Neural cell (in vitro differentiated cells): ENCODE results near the gene FBLN5.

Experiments used
- EP300 ChIP-seq: fragments of 450-650 bp; conservative IDR thresholded peaks from 2 replicates; pipeline ENCODE4 v1.6.1; 2014; ENCODE audit warnings: antibody characterized with exemption, mild to moderate bottlenecking, moderate library complexity; ENCODE audit not compliant: poor library complexity, severe bottlenecking
- POLR2AphosphoS5 ChIP-seq: IDR thresholded peaks from 2 replicates; pipeline ENCODE4 v1.6.1; 2012
- RAD21 ChIP-seq: fragments of 450-650 bp; conservative IDR thresholded peaks from 2 replicates; pipeline ENCODE4 v1.6.1; 2014; ENCODE audit warnings: antibody characterized with exemption, mild to moderate bottlenecking, moderate library complexity
- REST ChIP-seq: IDR thresholded peaks from 2 replicates; pipeline ENCODE4 v1.6.1; 2012; ENCODE audit warnings: borderline replicate concordance
- SMC3 ChIP-seq: fragments of 450-650 bp; conservative IDR thresholded peaks from 2 replicates; pipeline ENCODE4 v1.6.1; 2014; ENCODE audit warnings: antibody characterized with exemption, mild to moderate bottlenecking, moderate library complexity; ENCODE audit not compliant: poor library complexity
- TF ChIP-seq, protein P1 (sequence below): fragments of 450-650 bp; IDR thresholded peaks from 2 replicates; pipeline ENCODE4 v1.5.1; 2014; ENCODE audit warnings: antibody characterized with exemption, mild to moderate bottlenecking, moderate library complexity; ENCODE audit not compliant: poor library complexity, severe bottlenecking

DNA sequence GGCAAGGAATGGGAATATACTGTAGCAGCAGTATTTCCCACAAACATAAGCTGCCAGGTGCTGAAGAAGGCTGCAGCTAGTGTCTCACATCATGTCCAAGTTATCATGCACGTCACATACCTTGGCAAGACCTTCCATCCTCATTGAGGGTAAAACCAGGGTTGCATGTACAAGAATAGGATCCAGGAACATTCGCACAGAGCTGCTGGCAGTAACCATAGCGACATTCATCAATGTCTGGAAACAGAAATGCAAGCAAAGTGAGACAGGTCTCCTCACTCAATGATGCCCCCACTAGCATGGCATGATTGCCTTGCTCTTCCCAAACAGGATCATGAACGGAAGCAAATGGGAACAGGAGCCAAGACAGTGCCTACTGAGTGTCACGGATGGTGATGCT is 56.4 kb downstream of the FBLN5 start:
- TF ChIP-seq, protein P1, sequence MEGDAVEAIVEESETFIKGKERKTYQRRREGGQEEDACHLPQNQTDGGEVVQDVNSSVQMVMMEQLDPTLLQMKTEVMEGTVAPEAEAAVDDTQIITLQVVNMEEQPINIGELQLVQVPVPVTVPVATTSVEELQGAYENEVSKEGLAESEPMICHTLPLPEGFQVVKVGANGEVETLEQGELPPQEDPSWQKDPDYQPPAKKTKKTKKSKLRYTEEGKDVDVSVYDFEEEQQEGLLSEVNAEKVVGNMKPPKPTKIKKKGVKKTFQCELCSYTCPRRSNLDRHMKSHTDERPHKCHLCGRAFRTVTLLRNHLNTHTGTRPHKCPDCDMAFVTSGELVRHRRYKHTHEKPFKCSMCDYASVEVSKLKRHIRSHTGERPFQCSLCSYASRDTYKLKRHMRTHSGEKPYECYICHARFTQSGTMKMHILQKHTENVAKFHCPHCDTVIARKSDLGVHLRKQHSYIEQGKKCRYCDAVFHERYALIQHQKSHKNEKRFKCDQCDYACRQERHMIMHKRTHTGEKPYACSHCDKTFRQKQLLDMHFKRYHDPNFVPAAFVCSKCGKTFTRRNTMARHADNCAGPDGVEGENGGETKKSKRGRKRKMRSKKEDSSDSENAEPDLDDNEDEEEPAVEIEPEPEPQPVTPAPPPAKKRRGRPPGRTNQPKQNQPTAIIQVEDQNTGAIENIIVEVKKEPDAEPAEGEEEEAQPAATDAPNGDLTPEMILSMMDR: no peak
- TF ChIP-seq SMC3 (no peak), EP300 (peak; percentile 11), POLR2AphosphoS5 (no peak), RAD21 (no peak), REST (no peak)
